H1 (cell line): ENCODE measurements around the gene PRR20B. TPM values are rescaled to one million over a fixed set of nuclear protein-coding genes. Genes with fewer than 3 reads are reported as not detected.

Experiments used
- CTCF ChIA-PET: fragments of 300-600 bp; sonication (Branson Sonifier 250); formaldehyde crosslinking; loops from one replicate; lab custom pipeline; 2021; ENCODE audit not compliant: partially characterized antibody; lab: Charles Lee
- POLR2A ChIA-PET: fragments of 300-600 bp; sonication (Branson Sonifier 250); formaldehyde crosslinking; loops from one replicate; lab custom pipeline; 2021; ENCODE audit warnings: inconsistent platforms; ENCODE audit not compliant: partially characterized antibody; lab: Charles Lee
- DNase-seq, 2 experiments: peaks; one replicate each; pipeline versions ENCODE4 v3.0.0 to v3.0.0-alpha.2; 2010 to 2022; ENCODE audit warnings: low spot score in 2 of 2, low read depth in 1 of 2, mixed read lengths in 1 of 2
- FAIRE-seq: peaks from 2 replicates; lab custom pipeline; 2011; peaks lifted over from hg19 to GRCh38; lab: Jason Lieb, UNC
- H2AFZ ChIP-seq: 2 replicates; pipeline ENCODE4 v1.8.1; 2012; ENCODE audit warnings: low read length, inconsistent platforms
- H2AK5ac ChIP-seq: 2 replicates; pipeline ENCODE4 v1.6.1; 2013; ENCODE audit warnings: low read depth, low read length
- H2BK120ac ChIP-seq: replicated peaks from 2 replicates; pipeline ENCODE3; 2013; ENCODE audit warnings: low read depth, low read length, inconsistent platforms
- H2BK12ac ChIP-seq: 2 replicates; pipeline ENCODE4 v1.6.1; 2013; ENCODE audit warnings: low read depth, low read length
- H2BK15ac ChIP-seq: 2 replicates; pipeline ENCODE4 v1.6.1; 2013; ENCODE audit warnings: low read length
- H2BK20ac ChIP-seq: 2 replicates; pipeline ENCODE4 v1.6.1; 2013; ENCODE audit warnings: low read length
- H2BK5ac ChIP-seq: 2 replicates; pipeline ENCODE4 v1.6.1; 2013; ENCODE audit warnings: low read depth, low read length
- H3K14ac ChIP-seq: 2 replicates; pipeline ENCODE4 v1.6.1; 2013; ENCODE audit warnings: inconsistent platforms; ENCODE audit not compliant: insufficient read length
- H3K18ac ChIP-seq: 2 replicates; pipeline ENCODE4 v1.6.1; 2013; ENCODE audit warnings: low read length; ENCODE audit errors: extremely low read depth
- H3K23ac ChIP-seq: 2 replicates; pipeline ENCODE4 v1.6.1; 2013; ENCODE audit warnings: inconsistent platforms; ENCODE audit not compliant: insufficient read length
- H3K23me2 ChIP-seq: 2 replicates; pipeline ENCODE4 v1.6.1; 2013; ENCODE audit warnings: low read depth, low read length
- H3K27ac ChIP-seq: 2 replicates; pipeline ENCODE4 v1.6.1; 2011; ENCODE audit warnings: low read depth, low read length, inconsistent platforms
- H3K27me3 ChIP-seq, 4 experiments: replicated peaks in 1 of 4; 1 replicate in 1 of 4; 2 replicates in 3 of 4; pipeline versions ENCODE4 v1.6.1 to v1.8.1; 2011 to 2013; ENCODE audit warnings: low read length in 3 of 4, mild to moderate bottlenecking in 3 of 4, inconsistent platforms in 2 of 4, mixed read lengths in 2 of 4, moderate library complexity in 1 of 4; ENCODE audit not compliant: control insufficient read depth in 3 of 4, insufficient read depth in 3 of 4; ENCODE audit errors: extremely low read depth in 1 of 4
- H3K36me3 ChIP-seq, 4 experiments: 2 replicates each; pipeline versions ENCODE4 v1.6.1 to v1.8.1; 2011 to 2013; ENCODE audit warnings: mild to moderate bottlenecking in 4 of 4, low read length in 3 of 4, moderate library complexity in 2 of 4, control low read depth in 1 of 4, inconsistent platforms in 1 of 4; ENCODE audit not compliant: insufficient read depth in 4 of 4, control insufficient read depth in 2 of 4
- H3K4ac ChIP-seq: replicated peaks from 2 replicates; pipeline ENCODE3; 2013; ENCODE audit warnings: low read length, low read depth, mixed read lengths, inconsistent platforms; ENCODE audit not compliant: insufficient read length
- H3K4me1 ChIP-seq, 4 experiments: replicated peaks in 1 of 4; 1 replicate in 1 of 4; 2 replicates in 3 of 4; pipeline versions ENCODE4 v1.6.1 to v1.8.1; 2011 to 2013; ENCODE audit warnings: low read length in 3 of 4, inconsistent platforms in 2 of 4, mixed read lengths in 1 of 4; ENCODE audit not compliant: insufficient read depth in 4 of 4, control insufficient read depth in 3 of 4
- H3K4me2 ChIP-seq, 2 experiments: 2 replicates each; pipeline versions ENCODE4 v1.6.1 to v1.8.1; 2011 to 2013; ENCODE audit warnings: low read depth in 2 of 2, low read length in 2 of 2, control low read depth in 1 of 2, inconsistent platforms in 1 of 2, mild to moderate bottlenecking in 1 of 2; ENCODE audit not compliant: insufficient read depth in 1 of 2
- H3K4me3 ChIP-seq, 4 experiments: fragments of 200-600, 300-600 bp in 1 of 4; sonication (generic), shearing (Covaris generic), sonication (Bioruptor Twin) in 1 of 4; 2 replicates each; pipeline versions ENCODE4 v1.5.1 to v1.8.1; 2011 to 2016; ENCODE audit warnings: low read length in 4 of 4, low read depth in 3 of 4, control low read depth in 2 of 4, inconsistent platforms in 2 of 4, mild to moderate bottlenecking in 2 of 4, mixed read lengths in 1 of 4, moderate library complexity in 1 of 4; ENCODE audit not compliant: insufficient read depth in 2 of 4; ENCODE audit errors: extremely low read depth in 1 of 4
- H3K56ac ChIP-seq: replicated peaks from 2 replicates; pipeline ENCODE3; 2013; ENCODE audit warnings: low read depth, mild to moderate bottlenecking, mixed read lengths, low read length, inconsistent platforms; ENCODE audit not compliant: insufficient read length
- H3K79me1 ChIP-seq: 2 replicates; pipeline ENCODE4 v1.6.1; 2013; ENCODE audit warnings: low read depth, low read length, control low read depth
- H3K79me2 ChIP-seq, 2 experiments: 2 replicates each; pipeline versions ENCODE4 v1.6.1 to v1.8.1; 2012 to 2013; ENCODE audit warnings: low read length in 2 of 2, mild to moderate bottlenecking in 2 of 2, inconsistent platforms in 1 of 2; ENCODE audit not compliant: insufficient read depth in 2 of 2, control insufficient read depth in 1 of 2
- H3K9ac ChIP-seq, 4 experiments: replicated peaks in 1 of 4; 1 replicate in 1 of 4; 2 replicates in 3 of 4; pipeline versions ENCODE4 v1.6.1 to v1.8.1; 2011 to 2013; ENCODE audit warnings: low read depth in 3 of 4, low read length in 3 of 4, control low read depth in 2 of 4, mild to moderate bottlenecking in 2 of 4, moderate library complexity in 2 of 4, inconsistent platforms in 1 of 4; ENCODE audit errors: extremely low read depth in 1 of 4
- H3K9me3 ChIP-seq, 2 experiments: 2 replicates each; pipeline versions ENCODE4 v1.6.1 to v1.8.1; 2012 to 2013; ENCODE audit warnings: mild to moderate bottlenecking in 2 of 2, moderate library complexity in 2 of 2, control low read depth in 1 of 2, inconsistent platforms in 1 of 2, low read depth in 1 of 2, low read length in 1 of 2, mixed read lengths in 1 of 2; ENCODE audit not compliant: insufficient read depth in 2 of 2
- H4K20me1 ChIP-seq, 2 experiments: replicated peaks in 1 of 2; 2 replicates each; pipeline versions ENCODE3 to v1.8.1; 2011 to 2013; ENCODE audit warnings: inconsistent platforms in 2 of 2, low read length in 2 of 2, mild to moderate bottlenecking in 1 of 2; ENCODE audit not compliant: insufficient read depth in 2 of 2, control insufficient read depth in 1 of 2
- H4K5ac ChIP-seq: 2 replicates; pipeline ENCODE4 v1.6.1; 2013; ENCODE audit warnings: low read length, low read depth, mixed read lengths, inconsistent platforms; ENCODE audit not compliant: insufficient read length
- H4K8ac ChIP-seq: 2 replicates; pipeline ENCODE4 v1.8.0; 2013; ENCODE audit warnings: mild to moderate bottlenecking, moderate library complexity, low read length, inconsistent platforms; ENCODE audit not compliant: insufficient read depth; ENCODE audit errors: extremely low read depth
- H4K91ac ChIP-seq: replicated peaks from 2 replicates; pipeline ENCODE3; 2013; ENCODE audit warnings: low read length, mixed read lengths, inconsistent platforms; ENCODE audit not compliant: insufficient read length
- GTF2F1 ChIP-seq: IDR thresholded peaks from 2 replicates; pipeline ENCODE4 v1.6.1; 2012; ENCODE audit warnings: low read depth, low read length, improper control_type of control experiment, borderline replicate concordance
- KDM5A ChIP-seq: fragments of 200-600 bp; IDR thresholded peaks from 2 replicates; pipeline ENCODE4 v1.7.1; 2012; ENCODE audit warnings: mild to moderate bottlenecking, low read length, inconsistent platforms, mixed read lengths
- POLR2A ChIP-seq, 2 experiments: IDR thresholded peaks; 1 replicate in 1 of 2; 2 replicates in 1 of 2; pipeline ENCODE4 v1.6.1; 2011; ENCODE audit warnings: low read depth in 2 of 2, low read length in 2 of 2, mild to moderate bottlenecking in 2 of 2; ENCODE audit errors: control extremely low read depth in 1 of 2
- RAD21 ChIP-seq, 2 experiments: IDR thresholded peaks in 1 of 2; conservative IDR thresholded peaks in 1 of 2; 2 replicates each; pipeline ENCODE4 v1.6.1; 2011; ENCODE audit warnings: low read depth in 2 of 2, low read length in 2 of 2, improper control_type of control experiment in 1 of 2, inconsistent platforms in 1 of 2, mild to moderate bottlenecking in 1 of 2, moderate library complexity in 1 of 2
- TBP ChIP-seq: IDR thresholded peaks from 2 replicates; pipeline ENCODE4 v1.6.1; 2011; ENCODE audit warnings: low read depth, low read length, improper control_type of control experiment
- WGBS, 2 experiments: shearing (Covaris generic) in 1 of 2; methylation state at CpG; one replicate each; pipeline versions ENCODE4 v1.1.6 to v1.1.7; 2013 to 2015; ENCODE audit warnings: low lambda C conversion rate in 2 of 2, mixed read lengths in 2 of 2, inconsistent platforms in 1 of 2, low coverage in 1 of 2, missing lambda C conversion rate in 1 of 2; ENCODE audit not compliant: insufficient replicate concordance in 2 of 2, insufficient coverage in 1 of 2, insufficient read length in 1 of 2; ENCODE audit errors: extremely low coverage in 1 of 2, missing lambda C conversion rate in 1 of 2; 5-methylcytosine and 5-hydroxymethylcytosine counted together
- polyA plus RNA-seq, 7 experiments: library from polyadenylated mRNA; depleted of rRNA in 3 of 7; stranded (reverse) in 5 of 7; unstranded in 2 of 7; fragments of >200 nt in 5 of 7; fragments of 200-250 nt in 2 of 7; gene quantifications; 1 replicate in 5 of 7; 2 replicates in 1 of 7; 4 replicates in 1 of 7; pipeline versions ENCODE4 v1.2.1 to v1.2.3, GENCODE V29; 2011 to 2013; ENCODE audit warnings: missing spikeins in 2 of 7, mixed read lengths in 2 of 7
- total RNA-seq: library from RNA; stranded (reverse); fragmentation: NEBNext Ultra II Directional; extraction: Animal tissue kit (Norgen Biotek cat#: 25700); gene quantifications from 2 replicates; pipeline ENCODE4 v1.2.1, GENCODE V29; 2021
- TF ChIP-seq, protein P1 (sequence below), 3 experiments: IDR thresholded peaks; 1 replicate in 2 of 3; 2 replicates in 1 of 3; pipeline versions ENCODE4 v1.5.1 to v1.6.1; 2011; ENCODE audit warnings: low read length in 3 of 3, mild to moderate bottlenecking in 3 of 3, inconsistent platforms in 2 of 3, low read depth in 1 of 3, moderate library complexity in 1 of 3; ENCODE audit not compliant: insufficient read depth in 1 of 3; ENCODE audit errors: control extremely low read depth in 1 of 3
- TF ChIP-seq, protein P2 (sequence below): IDR thresholded peaks from 2 replicates; pipeline ENCODE4 v1.6.1; 2012; ENCODE audit warnings: inconsistent platforms

PRR20B gene
- total and polyA plus RNA-seq, 2 of the 8 experiments (the other 6 are each of a cell fraction or from before 2014, with no cell fraction given) = not detected

DNA sequence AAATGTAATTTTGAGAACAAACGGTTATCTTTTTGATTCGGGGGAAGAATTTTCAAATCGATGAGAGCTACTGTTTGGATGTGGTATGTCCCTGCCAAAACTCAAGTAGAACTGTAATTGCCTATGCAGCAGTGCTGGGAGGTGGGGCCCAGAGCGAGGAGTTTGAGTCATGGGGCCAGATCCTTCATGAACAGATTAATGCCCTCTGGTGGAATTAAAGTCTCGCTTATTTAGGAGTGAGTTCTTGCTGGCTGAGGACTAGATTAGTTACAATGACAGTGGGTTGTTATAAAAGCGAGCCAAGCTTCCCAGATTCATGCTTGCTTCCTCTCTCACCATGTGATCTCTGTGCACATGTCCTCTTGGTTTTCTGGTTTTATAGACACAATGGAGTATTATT lies 18.4 kb upstream of the PRR20B start:
- Histone ChIP-seq H4K20me1 (no peaks in the 10 kb centered on the region), H3K4ac (no peak overlapping the region), H4K8ac (no peak overlapping the region), H2BK12ac (no peak overlapping the region), H2AFZ (no peak overlapping the region), H3K4me1 (no peaks in the 10 kb centered on the region), H2BK20ac (no peak overlapping the region), H3K23ac (no peak overlapping the region), H3K23me2 (no peaks in the 10 kb centered on the region), H4K91ac (no peak overlapping the region), H4K5ac (no peak overlapping the region), H3K18ac (no peak overlapping the region), H3K9me3 (no peaks in the 10 kb centered on the region; a peak in 1 of 4 replicates), H3K27me3 (no peaks in the 10 kb centered on the region), H3K4me3 (no peak overlapping the region), H3K36me3 (no peaks in the 10 kb centered on the region), H2BK120ac (no peak overlapping the region), H3K79me1 (no peaks in the 10 kb centered on the region), H2AK5ac (no peak overlapping the region), H2BK5ac (no peak overlapping the region), H3K27ac (no peak overlapping the region), H3K9ac (no peak overlapping the region), H3K79me2 (no peaks in the 10 kb centered on the region), H3K4me2 (no peak overlapping the region), H2BK15ac (no peak overlapping the region), H3K14ac (no peak overlapping the region), H3K56ac (no peak overlapping the region)
- 93% methylated on average over 6 of the region's 6 CpGs; no CpG with 5 or more reads in 1 of the 2 experiments for WGBS, 2 experiments
- DNase-seq (peak in 1 of 2 experiments; percentile 15), FAIRE-seq (no peak)
- ChIA-PET POLR2A (no interaction called here), CTCF (no interaction called here)
- TF ChIP-seq, protein P1, sequence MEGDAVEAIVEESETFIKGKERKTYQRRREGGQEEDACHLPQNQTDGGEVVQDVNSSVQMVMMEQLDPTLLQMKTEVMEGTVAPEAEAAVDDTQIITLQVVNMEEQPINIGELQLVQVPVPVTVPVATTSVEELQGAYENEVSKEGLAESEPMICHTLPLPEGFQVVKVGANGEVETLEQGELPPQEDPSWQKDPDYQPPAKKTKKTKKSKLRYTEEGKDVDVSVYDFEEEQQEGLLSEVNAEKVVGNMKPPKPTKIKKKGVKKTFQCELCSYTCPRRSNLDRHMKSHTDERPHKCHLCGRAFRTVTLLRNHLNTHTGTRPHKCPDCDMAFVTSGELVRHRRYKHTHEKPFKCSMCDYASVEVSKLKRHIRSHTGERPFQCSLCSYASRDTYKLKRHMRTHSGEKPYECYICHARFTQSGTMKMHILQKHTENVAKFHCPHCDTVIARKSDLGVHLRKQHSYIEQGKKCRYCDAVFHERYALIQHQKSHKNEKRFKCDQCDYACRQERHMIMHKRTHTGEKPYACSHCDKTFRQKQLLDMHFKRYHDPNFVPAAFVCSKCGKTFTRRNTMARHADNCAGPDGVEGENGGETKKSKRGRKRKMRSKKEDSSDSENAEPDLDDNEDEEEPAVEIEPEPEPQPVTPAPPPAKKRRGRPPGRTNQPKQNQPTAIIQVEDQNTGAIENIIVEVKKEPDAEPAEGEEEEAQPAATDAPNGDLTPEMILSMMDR (IDR thresholded peaks at IDR 0.05; ENCODE audit: control extremely low read depth in 1 of 3, insufficient read depth in 1 of 3, low read depth in 1 of 3, low read length in 3 of 3) = peak in 2 of 3 experiments; percentile 8; a peak in 1 of 4 replicates
- TF ChIP-seq, protein P2, sequence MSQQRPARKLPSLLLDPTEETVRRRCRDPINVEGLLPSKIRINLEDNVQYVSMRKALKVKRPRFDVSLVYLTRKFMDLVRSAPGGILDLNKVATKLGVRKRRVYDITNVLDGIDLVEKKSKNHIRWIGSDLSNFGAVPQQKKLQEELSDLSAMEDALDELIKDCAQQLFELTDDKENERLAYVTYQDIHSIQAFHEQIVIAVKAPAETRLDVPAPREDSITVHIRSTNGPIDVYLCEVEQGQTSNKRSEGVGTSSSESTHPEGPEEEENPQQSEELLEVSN = no peak
- TF ChIP-seq TBP = no peak
- peak in 1 of 2 experiments; percentile 47; a peak in 3 of 4 replicates for TF ChIP-seq RAD21 (IDR thresholded peaks at IDR 0.05 in 1 of 2, conservative IDR thresholded peaks at IDR 0.05 in 1 of 2; ENCODE audit: low read depth in 2 of 2, low read length in 2 of 2)
- no peak for TF ChIP-seq GTF2F1
- TF ChIP-seq KDM5A = no peak
- no peak for TF ChIP-seq POLR2A (IDR thresholded peaks at IDR 0.05; ENCODE audit: control extremely low read depth in 1 of 2, low read depth in 2 of 2, low read length in 2 of 2)
